Astrocyte of the spinal cord (primary cell): ENCODE results near the gene SIRT4.
A peak's percentile ranks its signal among the peaks of the same experiment; 100 is the strongest.

Source experiments
- DNase-seq: peaks from one replicate; pipeline ENCODE4 v3.0.0; 2011; ENCODE audit warnings: low read depth, low spot score
- H3K4me3 ChIP-seq: 2 replicates; pipeline ENCODE4 v1.5.1; 2011; ENCODE audit warnings: low read depth, mild to moderate bottlenecking, low read length, moderate library complexity
- CTCF ChIP-seq: IDR thresholded peaks from 2 replicates; pipeline ENCODE4 v1.5.1; 2012; ENCODE audit warnings: low read depth, mild to moderate bottlenecking, low read length, inconsistent platforms
- in situ Hi-C: cut with HindIII; loops from 2 replicates; pipeline ENCODE4 v1.10.0; 2017; ENCODE audit warnings: low sequenced_read_pairs

SIRT4 gene

GRCh38 chr12:120260607-120261006 is 41.5 kb upstream of the SIRT4 start:
- no peak overlapping the region for H3K4me3 ChIP-seq
- in situ Hi-C loops: no loop called here
- no peak for DNase-seq
- TF ChIP-seq CTCF: no peak

GRCh38 chr12:120261951-120262851 is 39.9 kb upstream of the SIRT4 start:
- in situ Hi-C loops: no loop called here
- TF ChIP-seq CTCF: no peak
- DNase-seq: no peak
- H3K4me3 ChIP-seq: peak overlapping the region; percentile 93

- in situ Hi-C loops: no loop called here
- TF ChIP-seq CTCF: no peak
- H3K4me3 ChIP-seq: peak overlapping the region; percentile 93
- DNase-seq: no peak
Observed at GRCh38 chr12:120262852-120263747, 39.0 kb upstream of the SIRT4 start.

- in situ Hi-C loops: no loop called here
- no peak for TF ChIP-seq CTCF
- peak overlapping the region; percentile 93 for H3K4me3 ChIP-seq
- no peak for DNase-seq
Observed at GRCh38 chr12:120263748-120264085, 38.4 kb upstream of the SIRT4 start.

GRCh38 chr12:120264086-120264903 is 37.8 kb upstream of the SIRT4 start:
- peak overlapping the region; percentile 93 for H3K4me3 ChIP-seq
- DNase-seq: no peak
- in situ Hi-C loops: no loop called here
- TF ChIP-seq CTCF: no peak

- peak overlapping the region; percentile 93 for H3K4me3 ChIP-seq
- in situ Hi-C loops: no loop called here
- DNase-seq: no peak
- TF ChIP-seq CTCF: no peak
Observed at GRCh38 chr12:120264904-120265472, 37.1 kb upstream of the SIRT4 start.
